T-helper 1 cell treated with Interleukin-12 subunit alpha and Interleukin-12 subunit beta and Interleukin-4 antibody, amounts not matched to agents 30 ng/mL and 1 ng/mL, for 36 hours (primary cell): ENCODE measurements around the gene CBX6. TPM values are rescaled to one million over a fixed set of nuclear protein-coding genes. Genes with fewer than 3 reads are reported as not detected.
"Not testable (repeated sequence)": the region's sequence is repeated elsewhere in the genome, so short reads cannot be mapped to it uniquely, and the experiment has no call there.

Source experiments
- intact Hi-C: fragments of 100-400 bp; cut with micrococcal nuclease; formaldehyde crosslinking; loops from one replicate; pipeline ENCODE4 v1.15.1; 2024
- total RNA-seq: library from RNA; stranded (reverse); gene quantifications from 2 replicates; pipeline ENCODE4 v1.2.3, GENCODE V29; 2022

CBX6 gene
- total RNA-seq, 1 donor from 2014 or later = 99.5 TPM

GRCh38 chr22:38861927-38862326, 10.1 kb downstream of the CBX6 start:
- intact Hi-C loops = no loop called here

DNA sequence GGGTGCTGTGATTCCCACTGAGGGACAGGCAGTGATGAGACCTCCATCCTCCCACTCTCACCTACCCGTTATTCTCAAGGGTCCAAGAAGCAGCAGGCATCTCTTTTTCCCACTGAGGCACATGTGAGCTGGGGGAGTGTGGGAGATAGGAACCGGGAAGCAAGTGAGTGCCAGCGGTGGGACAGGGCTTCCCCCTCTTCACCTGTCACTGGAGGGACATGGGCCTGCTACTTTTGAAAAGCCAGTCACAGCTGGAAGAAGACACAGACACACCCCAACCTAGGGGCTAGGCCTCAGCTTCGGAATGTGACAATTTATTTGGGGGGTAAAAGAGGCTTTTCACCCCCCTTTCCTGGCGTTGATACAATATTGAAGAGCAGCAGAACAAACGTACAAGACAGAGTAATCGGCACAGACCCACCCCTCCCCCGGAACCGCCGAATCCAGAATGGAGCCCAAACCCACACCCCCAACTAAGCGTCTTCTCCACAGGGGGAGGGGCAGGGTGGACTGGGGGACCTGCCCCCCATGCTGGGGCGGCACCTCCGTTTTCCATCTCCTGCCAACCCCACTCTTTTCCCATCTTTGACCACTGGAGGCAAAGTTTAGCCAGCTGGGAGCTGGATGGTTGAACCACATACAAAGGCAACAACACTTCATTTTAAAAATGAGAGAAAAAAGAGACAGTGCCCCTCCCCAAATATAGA, 10.7 kb downstream of the CBX6 start:
- intact Hi-C loops = no loop called here

- intact Hi-C loops = no loop called here
Observed at GRCh38 chr22:38860283-38861169, 11.5 kb downstream of the CBX6 start.

DNA sequence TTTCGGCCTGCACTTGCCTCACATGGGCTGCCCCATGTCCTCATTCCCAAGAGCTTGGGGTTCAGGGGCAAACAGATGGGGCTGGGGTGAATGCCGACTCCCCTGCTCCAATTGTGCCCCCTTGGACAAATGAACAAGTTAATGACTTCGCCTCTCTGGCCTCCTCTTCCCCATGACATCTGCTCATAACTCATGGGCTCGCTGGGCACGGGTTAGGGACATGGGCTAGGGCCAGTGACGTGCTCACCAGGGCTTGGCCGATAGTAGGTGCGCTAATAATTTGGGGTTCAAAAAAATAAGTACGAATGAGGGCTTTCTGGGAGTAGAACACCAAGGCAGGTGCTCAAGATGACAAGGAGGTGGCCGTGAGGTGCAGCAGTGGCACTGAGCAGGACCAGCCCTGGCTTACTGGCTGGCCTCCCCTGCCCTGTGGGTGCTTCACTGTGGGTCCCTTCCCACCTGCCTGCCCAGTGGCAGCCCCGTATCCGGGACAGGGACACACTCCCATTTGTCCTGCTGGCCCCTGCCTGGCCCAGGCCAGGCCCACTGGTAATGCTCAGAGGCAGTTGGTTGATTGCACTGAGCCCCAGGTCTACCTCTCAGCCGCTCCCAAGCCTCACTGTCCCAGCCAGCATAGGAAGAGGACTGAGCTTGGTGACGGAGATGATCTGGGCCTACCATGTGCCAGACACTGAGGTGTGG, 12.3 kb downstream of the CBX6 start:
- intact Hi-C loops = no loop called here

DNA sequence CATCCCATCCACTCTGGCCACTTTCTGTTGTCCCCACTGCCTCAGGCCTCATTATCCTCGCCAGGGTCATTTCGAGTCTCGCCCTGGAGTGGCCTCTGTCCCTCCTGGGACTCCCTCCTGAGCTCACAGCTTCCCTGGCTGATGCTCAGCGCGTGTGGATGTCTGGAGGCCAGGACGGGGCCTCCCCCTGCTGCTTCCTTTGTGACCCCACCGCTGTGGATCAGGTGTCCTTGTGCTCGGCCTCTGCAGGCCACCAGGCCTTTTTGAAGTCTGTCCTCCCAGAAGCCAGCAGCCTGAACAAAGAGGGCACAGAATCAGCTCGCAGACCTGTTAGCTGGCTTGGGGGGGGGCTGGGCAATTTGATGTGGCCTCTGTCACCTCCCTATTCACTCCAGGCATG, 13.5 kb downstream of the CBX6 start:
- intact Hi-C loops = no loop called here

DNA sequence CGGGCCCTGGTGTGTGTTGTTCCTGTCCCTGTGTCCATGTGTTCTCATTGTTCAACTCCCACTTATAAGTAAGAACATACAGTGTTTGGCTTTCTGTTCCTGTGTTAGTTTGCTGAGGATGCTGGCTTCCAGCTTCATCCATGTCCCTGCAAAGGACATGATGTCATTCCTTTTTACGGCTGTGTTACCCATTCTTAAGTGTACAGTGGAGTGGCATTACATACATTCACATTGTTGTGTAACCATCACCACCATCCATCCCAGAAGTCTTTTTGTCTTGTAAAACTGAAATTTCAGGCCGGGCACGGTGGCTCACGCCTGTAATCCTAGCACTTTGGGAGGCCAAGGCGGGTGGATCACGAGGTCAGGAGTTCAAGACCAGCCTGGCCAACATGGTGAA, 17.5 kb downstream of the CBX6 start:
- intact Hi-C loops = not testable (repeated sequence)

DNA sequence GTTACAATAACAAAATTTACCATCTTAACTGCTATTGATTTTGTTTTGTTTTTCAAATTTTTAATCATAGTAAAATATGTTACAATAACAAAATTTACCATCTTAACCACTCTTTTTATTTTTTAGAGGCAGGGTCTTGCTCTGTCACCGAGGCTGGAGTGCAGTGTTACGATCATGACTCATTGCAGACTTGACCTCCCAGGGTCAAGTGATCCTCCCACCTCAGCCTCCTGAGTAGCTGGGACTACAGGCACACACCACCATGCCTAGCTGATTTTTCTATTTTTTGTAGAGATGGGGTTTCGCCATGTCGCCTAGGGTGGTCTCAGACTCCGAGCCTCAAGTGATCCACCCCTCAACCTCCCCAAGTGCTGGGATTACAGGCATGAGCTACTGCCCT, 18.1 kb downstream of the CBX6 start:
- intact Hi-C loops = not testable (repeated sequence)

DNA sequence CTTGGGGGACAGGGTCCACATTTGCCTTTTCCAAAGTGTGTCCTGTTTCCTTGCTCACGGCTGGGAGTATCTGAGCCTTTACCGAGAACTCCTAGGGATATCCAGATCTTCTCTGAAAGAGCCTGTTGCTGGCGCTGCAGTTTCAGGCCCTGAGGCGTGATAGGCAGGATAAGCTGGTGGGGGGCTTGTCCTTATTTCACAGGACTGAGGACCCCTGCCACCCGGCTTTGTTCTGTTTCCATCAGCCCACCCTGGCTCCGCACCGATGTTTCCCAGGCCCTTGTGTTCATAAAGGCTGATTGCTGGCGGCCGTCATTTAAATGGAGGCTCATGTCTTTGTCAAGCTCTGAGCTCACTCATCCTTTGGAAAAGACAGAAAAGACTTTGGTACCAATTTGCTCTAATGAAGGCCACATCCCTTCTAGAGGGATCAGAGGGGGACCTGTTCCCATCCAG, 18.8 kb downstream of the CBX6 start:
- intact Hi-C loops = no loop called here

DNA sequence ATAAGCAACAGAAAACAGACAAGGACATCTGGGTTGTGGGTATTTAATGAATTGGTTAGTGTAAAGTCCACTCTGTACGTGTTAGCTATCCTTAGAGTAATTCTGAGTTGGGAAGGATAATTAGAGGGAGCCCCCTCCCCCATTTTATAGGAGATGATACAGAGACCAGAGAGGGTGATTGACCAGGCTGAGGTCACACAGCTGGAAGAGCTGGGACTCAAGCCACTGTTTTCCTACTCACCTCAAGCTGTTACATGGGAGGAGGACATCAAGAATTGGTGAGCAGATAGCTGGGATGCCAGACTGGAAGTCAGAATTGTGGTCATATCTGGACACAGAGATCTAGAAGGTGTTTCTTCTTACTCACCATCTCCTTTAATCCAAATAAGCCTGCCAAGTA, 19.5 kb downstream of the CBX6 start:
- intact Hi-C loops = no loop called here

- intact Hi-C loops = no loop called here
Observed at GRCh38 chr22:38850941-38851849, 20.8 kb downstream of the CBX6 start.

DNA sequence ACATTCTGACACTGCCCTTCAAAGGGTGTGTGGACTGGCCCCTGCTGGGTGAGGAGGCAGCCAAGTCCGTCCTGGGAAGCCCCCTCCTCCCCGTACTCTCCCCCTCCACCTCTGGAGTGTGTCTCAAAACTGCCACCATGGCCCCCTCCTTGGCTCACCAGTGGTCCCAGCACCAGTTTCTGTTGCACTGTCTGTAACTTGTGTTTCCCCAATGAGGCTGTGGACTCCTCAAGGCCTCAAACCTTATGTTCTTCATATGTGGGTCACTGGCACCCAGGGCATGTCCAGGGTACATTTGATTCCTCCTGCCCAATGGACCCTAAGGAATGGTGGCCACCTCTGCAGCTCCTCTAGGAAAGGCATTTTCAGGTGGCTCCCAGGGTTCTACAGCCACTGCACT, 21.6 kb downstream of the CBX6 start:
- intact Hi-C loops = no loop called here

DNA sequence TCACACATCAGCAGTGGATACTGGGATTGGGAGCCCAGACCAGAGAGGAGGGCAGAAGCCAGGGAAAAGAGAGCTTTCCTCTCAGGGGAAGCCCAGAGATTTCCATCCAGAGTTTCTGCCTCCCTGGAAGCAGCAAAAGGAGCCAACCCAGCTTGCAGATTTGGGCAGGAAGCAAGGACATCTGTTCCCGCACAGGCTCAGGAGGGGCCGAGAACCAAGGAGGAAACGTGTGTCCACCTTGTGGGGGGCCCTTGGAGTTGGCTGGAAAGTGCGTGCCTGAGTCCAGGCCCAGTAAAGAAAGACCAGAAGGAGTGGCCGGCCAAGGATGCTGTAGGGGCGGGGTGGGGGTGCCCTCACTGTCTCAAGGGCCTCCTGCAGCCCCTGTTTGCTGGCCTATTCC, 22.2 kb downstream of the CBX6 start:
- intact Hi-C loops = no loop called here

- intact Hi-C loops = no loop called here
Observed at GRCh38 chr22:38846412-38846811, 25.6 kb downstream of the CBX6 start.

DNA sequence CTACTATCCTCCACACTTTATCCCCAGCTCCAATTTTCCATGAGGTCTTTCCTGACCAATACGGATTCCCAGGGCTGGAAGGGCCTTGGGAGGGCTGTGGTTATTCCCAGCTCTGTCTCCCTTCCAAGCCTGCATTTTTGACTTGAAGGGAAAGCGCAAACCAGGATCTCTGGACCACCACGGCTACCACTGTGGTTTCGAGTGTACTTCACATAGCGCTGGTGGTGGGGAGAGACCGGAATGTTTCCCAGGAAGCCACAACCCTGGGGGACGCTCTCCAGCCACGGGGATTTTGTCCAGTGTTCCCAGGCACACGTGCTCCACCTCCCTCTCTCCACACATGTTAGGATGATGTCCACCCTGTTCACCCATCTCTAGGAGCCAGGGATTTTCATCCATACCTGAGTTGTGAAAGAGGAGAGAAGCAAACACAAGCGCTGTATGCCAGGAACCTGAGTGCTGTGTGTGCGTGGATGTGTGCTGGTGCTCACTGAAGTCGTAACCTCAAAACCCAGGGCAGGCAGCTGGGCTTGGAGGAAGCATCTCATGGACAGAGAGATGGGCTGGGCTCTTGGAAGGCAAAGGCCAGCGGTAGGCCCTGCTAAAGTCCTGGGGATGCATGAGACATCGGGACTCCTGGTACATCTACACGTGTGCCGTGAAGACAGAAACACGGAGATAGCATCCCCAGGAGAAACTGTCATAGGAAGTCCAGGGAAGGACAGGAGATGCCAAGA, 26.8 kb downstream of the CBX6 start:
- intact Hi-C loops = no loop called here

GRCh38 chr22:38844315-38845003, 27.6 kb downstream of the CBX6 start:
- intact Hi-C loops = loop anchor here (5.0 kb wide), 1 partner anchor 87 kb away; the partner anchor contains the start of gene SUN2

- intact Hi-C loops = loop anchor here (5.0 kb wide), 1 partner anchor 86 kb away; the partner anchor contains the start of gene SUN2
Observed at GRCh38 chr22:38843657-38844314, 28.2 kb downstream of the CBX6 start, which contains the start of gene NPTXR. Gene NPTXR, minus strand, starts transcription at chr22:38844028.

DNA sequence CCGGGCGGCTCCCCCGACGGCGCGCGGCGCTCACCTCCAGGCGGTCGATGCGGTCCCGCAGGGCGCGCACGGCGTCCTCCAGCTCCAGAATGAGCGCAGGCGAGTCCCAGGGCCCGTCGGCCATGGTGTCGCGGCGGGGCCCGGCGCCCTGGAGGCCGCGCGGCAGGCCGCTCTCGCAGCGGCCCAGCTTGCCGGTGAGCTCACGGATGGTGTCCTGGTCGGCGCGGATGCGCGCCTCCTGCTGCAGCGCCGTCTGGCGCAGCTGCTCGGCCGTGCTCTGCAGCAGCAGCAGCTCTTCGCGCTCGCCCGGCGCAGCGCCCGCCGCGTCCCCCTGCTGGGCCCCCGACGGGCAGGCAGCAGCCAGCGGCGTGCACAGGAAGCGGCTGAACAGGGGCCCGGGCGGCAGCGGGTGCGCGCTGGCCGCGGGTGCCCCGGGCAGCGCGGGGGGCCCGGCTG, 28.8 kb downstream of the CBX6 start:
- intact Hi-C loops = loop anchor here (5.0 kb wide), 1 partner anchor 86 kb away; the partner anchor contains the start of gene SUN2

DNA sequence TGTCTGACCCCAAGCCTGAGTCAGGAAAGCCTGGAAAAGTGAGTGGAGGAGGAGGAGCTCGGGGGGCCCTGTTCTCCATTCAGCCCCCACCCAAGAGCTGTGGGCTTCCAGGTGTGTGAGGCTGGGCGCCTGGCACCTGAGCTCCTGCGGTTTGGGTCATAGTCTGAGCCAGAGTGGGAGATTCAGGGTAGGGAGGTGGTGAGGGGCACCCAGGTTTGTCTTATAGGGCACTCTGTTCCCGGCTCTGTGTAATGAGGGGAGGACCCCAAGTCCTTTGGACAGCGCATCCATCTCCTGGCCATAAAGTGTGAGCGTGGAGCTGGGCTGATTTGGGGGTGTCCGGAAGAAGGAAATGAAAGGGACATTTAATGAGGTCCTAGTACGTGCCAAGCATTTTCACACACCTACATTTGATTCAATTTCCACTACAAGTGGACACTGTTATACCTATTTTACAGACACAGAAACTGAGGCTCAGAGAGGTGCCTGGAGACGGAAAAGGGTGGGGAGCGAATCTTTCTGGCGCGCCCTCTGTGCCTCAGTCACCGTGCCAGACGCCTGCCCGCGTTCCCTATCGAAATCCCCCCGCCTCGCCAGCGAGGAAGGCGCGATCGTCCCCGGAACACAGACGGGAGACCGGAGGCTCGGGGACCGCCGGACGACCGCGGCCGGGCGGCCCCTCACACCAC, 29.4 kb downstream of the CBX6 start:
- intact Hi-C loops = loop anchor here (5.0 kb wide), 1 partner anchor 85 kb away; the partner anchor contains the start of gene SUN2
